ENCODE results near the gene LCN15.
"Not testable (repeated sequence)": the region's sequence is repeated elsewhere in the genome, so short reads cannot be mapped to it uniquely, and the experiment has no call there.

The LCN15 gene

GRCh38 chr9:136773386-136774044 lies 9.2 kb upstream of the LCN15 start:
- peak; percentile 93 for DNase-seq

GRCh38 chr9:136771907-136772415 lies 7.6 kb upstream of the LCN15 start:
- no peak for DNase-seq

GRCh38 chr9:136769710-136770191 lies 5.4 kb upstream of the LCN15 start:
- DNase-seq: peak; percentile 93

GRCh38 chr9:136766410-136767120 lies 2.2 kb upstream of the LCN15 start:
- not testable (repeated sequence) for DNase-seq

GRCh38 chr9:136765745-136766409 lies 1.6 kb upstream of the LCN15 start:
- DNase-seq: not testable (repeated sequence)

- DNase-seq: no peak
These were observed 723 bp upstream of the LCN15 start for GRCh38 chr9:136765041-136765440.

- DNase-seq: no peak
These were observed 676 bp downstream of the LCN15 start for GRCh38 chr9:136763649-136764035.

- DNase-seq: no peak
These were observed 1.2 kb downstream of the LCN15 start for GRCh38 chr9:136762915-136763648.

GRCh38 chr9:136762221-136762691 lies 2.1 kb downstream of the LCN15 start:
- no peak for DNase-seq

GRCh38 chr9:136761545-136761981 lies 2.8 kb downstream of the LCN15 start:
- no peak for DNase-seq

- DNase-seq: not testable (repeated sequence)
These were observed 3.3 kb downstream of the LCN15 start for GRCh38 chr9:136760834-136761544.

GRCh38 chr9:136760424-136760823 lies 3.9 kb downstream of the LCN15 start:
- no peak for DNase-seq

- DNase-seq: no peak
These were observed 4.6 kb downstream of the LCN15 start for GRCh38 chr9:136759436-136760325.

- no peak for DNase-seq
These were observed 5.3 kb downstream of the LCN15 start for GRCh38 chr9:136759001-136759400.

- DNase-seq: no peak
These were observed 6.6 kb downstream of the LCN15 start for GRCh38 chr9:136757751-136758140.

- DNase-seq: no peak
These were observed 7.0 kb downstream of the LCN15 start for GRCh38 chr9:136757328-136757727.

GRCh38 chr9:136756836-136757235 lies 7.5 kb downstream of the LCN15 start:
- no peak for DNase-seq

GRCh38 chr9:136756134-136756438 lies 8.2 kb downstream of the LCN15 start:
- no peak for DNase-seq

- DNase-seq: not testable (repeated sequence)
These were observed 8.8 kb downstream of the LCN15 start for GRCh38 chr9:136755302-136756133.

- DNase-seq: no peak
These were observed 9.6 kb downstream of the LCN15 start for GRCh38 chr9:136754626-136755301.
